H1 (cell line): ENCODE results near the gene GCGR. TPM values are rescaled to one million over a fixed set of nuclear protein-coding genes. Genes with fewer than 3 reads are reported as not detected.

Experiments used
- CTCF ChIA-PET: fragments of 300-600 bp; sonication (Branson Sonifier 250); formaldehyde crosslinking; loops from one replicate; lab custom pipeline; 2021; ENCODE audit not compliant: partially characterized antibody; lab: Charles Lee
- POLR2A ChIA-PET: fragments of 300-600 bp; sonication (Branson Sonifier 250); formaldehyde crosslinking; loops from one replicate; lab custom pipeline; 2021; ENCODE audit warnings: inconsistent platforms; ENCODE audit not compliant: partially characterized antibody; lab: Charles Lee
- DNase-seq, 2 experiments: peaks; one replicate each; pipeline versions ENCODE4 v3.0.0 to v3.0.0-alpha.2; 2010 to 2022; ENCODE audit warnings: low spot score in 2 of 2, low read depth in 1 of 2, mixed read lengths in 1 of 2
- FAIRE-seq: peaks from 2 replicates; lab custom pipeline; 2011; peaks lifted over from hg19 to GRCh38; lab: Jason Lieb, UNC
- H2AFZ ChIP-seq: 2 replicates; pipeline ENCODE4 v1.8.1; 2012; ENCODE audit warnings: low read length, inconsistent platforms
- H2AK5ac ChIP-seq: 2 replicates; pipeline ENCODE4 v1.6.1; 2013; ENCODE audit warnings: low read depth, low read length
- H2BK120ac ChIP-seq: replicated peaks from 2 replicates; pipeline ENCODE3; 2013; ENCODE audit warnings: low read depth, low read length, inconsistent platforms
- H2BK12ac ChIP-seq: 2 replicates; pipeline ENCODE4 v1.6.1; 2013; ENCODE audit warnings: low read depth, low read length
- H2BK15ac ChIP-seq: 2 replicates; pipeline ENCODE4 v1.6.1; 2013; ENCODE audit warnings: low read length
- H2BK20ac ChIP-seq: 2 replicates; pipeline ENCODE4 v1.6.1; 2013; ENCODE audit warnings: low read length
- H2BK5ac ChIP-seq: 2 replicates; pipeline ENCODE4 v1.6.1; 2013; ENCODE audit warnings: low read depth, low read length
- H3K14ac ChIP-seq: 2 replicates; pipeline ENCODE4 v1.6.1; 2013; ENCODE audit warnings: inconsistent platforms; ENCODE audit not compliant: insufficient read length
- H3K18ac ChIP-seq: 2 replicates; pipeline ENCODE4 v1.6.1; 2013; ENCODE audit warnings: low read length; ENCODE audit errors: extremely low read depth
- H3K23ac ChIP-seq: 2 replicates; pipeline ENCODE4 v1.6.1; 2013; ENCODE audit warnings: inconsistent platforms; ENCODE audit not compliant: insufficient read length
- H3K23me2 ChIP-seq: 2 replicates; pipeline ENCODE4 v1.6.1; 2013; ENCODE audit warnings: low read depth, low read length
- H3K27ac ChIP-seq: 2 replicates; pipeline ENCODE4 v1.6.1; 2011; ENCODE audit warnings: low read depth, low read length, inconsistent platforms
- H3K27me3 ChIP-seq, 4 experiments: replicated peaks in 1 of 4; 1 replicate in 1 of 4; 2 replicates in 3 of 4; pipeline versions ENCODE4 v1.6.1 to v1.8.1; 2011 to 2013; ENCODE audit warnings: low read length in 3 of 4, mild to moderate bottlenecking in 3 of 4, inconsistent platforms in 2 of 4, mixed read lengths in 2 of 4, moderate library complexity in 1 of 4; ENCODE audit not compliant: control insufficient read depth in 3 of 4, insufficient read depth in 3 of 4; ENCODE audit errors: extremely low read depth in 1 of 4
- H3K36me3 ChIP-seq, 4 experiments: 2 replicates each; pipeline versions ENCODE4 v1.6.1 to v1.8.1; 2011 to 2013; ENCODE audit warnings: mild to moderate bottlenecking in 4 of 4, low read length in 3 of 4, moderate library complexity in 2 of 4, control low read depth in 1 of 4, inconsistent platforms in 1 of 4; ENCODE audit not compliant: insufficient read depth in 4 of 4, control insufficient read depth in 2 of 4
- H3K4ac ChIP-seq: replicated peaks from 2 replicates; pipeline ENCODE3; 2013; ENCODE audit warnings: low read length, low read depth, mixed read lengths, inconsistent platforms; ENCODE audit not compliant: insufficient read length
- H3K4me1 ChIP-seq, 4 experiments: replicated peaks in 1 of 4; 1 replicate in 1 of 4; 2 replicates in 3 of 4; pipeline versions ENCODE4 v1.6.1 to v1.8.1; 2011 to 2013; ENCODE audit warnings: low read length in 3 of 4, inconsistent platforms in 2 of 4, mixed read lengths in 1 of 4; ENCODE audit not compliant: insufficient read depth in 4 of 4, control insufficient read depth in 3 of 4
- H3K4me2 ChIP-seq, 2 experiments: 2 replicates each; pipeline versions ENCODE4 v1.6.1 to v1.8.1; 2011 to 2013; ENCODE audit warnings: low read depth in 2 of 2, low read length in 2 of 2, control low read depth in 1 of 2, inconsistent platforms in 1 of 2, mild to moderate bottlenecking in 1 of 2; ENCODE audit not compliant: insufficient read depth in 1 of 2
- H3K4me3 ChIP-seq, 4 experiments: fragments of 200-600, 300-600 bp in 1 of 4; sonication (generic), shearing (Covaris generic), sonication (Bioruptor Twin) in 1 of 4; 2 replicates each; pipeline versions ENCODE4 v1.5.1 to v1.8.1; 2011 to 2016; ENCODE audit warnings: low read length in 4 of 4, low read depth in 3 of 4, control low read depth in 2 of 4, inconsistent platforms in 2 of 4, mild to moderate bottlenecking in 2 of 4, mixed read lengths in 1 of 4, moderate library complexity in 1 of 4; ENCODE audit not compliant: insufficient read depth in 2 of 4; ENCODE audit errors: extremely low read depth in 1 of 4
- H3K56ac ChIP-seq: replicated peaks from 2 replicates; pipeline ENCODE3; 2013; ENCODE audit warnings: low read depth, mild to moderate bottlenecking, mixed read lengths, low read length, inconsistent platforms; ENCODE audit not compliant: insufficient read length
- H3K79me1 ChIP-seq: 2 replicates; pipeline ENCODE4 v1.6.1; 2013; ENCODE audit warnings: low read depth, low read length, control low read depth
- H3K79me2 ChIP-seq, 2 experiments: 2 replicates each; pipeline versions ENCODE4 v1.6.1 to v1.8.1; 2012 to 2013; ENCODE audit warnings: low read length in 2 of 2, mild to moderate bottlenecking in 2 of 2, inconsistent platforms in 1 of 2; ENCODE audit not compliant: insufficient read depth in 2 of 2, control insufficient read depth in 1 of 2
- H3K9ac ChIP-seq, 4 experiments: replicated peaks in 1 of 4; 1 replicate in 1 of 4; 2 replicates in 3 of 4; pipeline versions ENCODE4 v1.6.1 to v1.8.1; 2011 to 2013; ENCODE audit warnings: low read depth in 3 of 4, low read length in 3 of 4, control low read depth in 2 of 4, mild to moderate bottlenecking in 2 of 4, moderate library complexity in 2 of 4, inconsistent platforms in 1 of 4; ENCODE audit errors: extremely low read depth in 1 of 4
- H3K9me3 ChIP-seq, 2 experiments: 2 replicates each; pipeline versions ENCODE4 v1.6.1 to v1.8.1; 2012 to 2013; ENCODE audit warnings: mild to moderate bottlenecking in 2 of 2, moderate library complexity in 2 of 2, control low read depth in 1 of 2, inconsistent platforms in 1 of 2, low read depth in 1 of 2, low read length in 1 of 2, mixed read lengths in 1 of 2; ENCODE audit not compliant: insufficient read depth in 2 of 2
- H4K20me1 ChIP-seq, 2 experiments: replicated peaks in 1 of 2; 2 replicates each; pipeline versions ENCODE3 to v1.8.1; 2011 to 2013; ENCODE audit warnings: inconsistent platforms in 2 of 2, low read length in 2 of 2, mild to moderate bottlenecking in 1 of 2; ENCODE audit not compliant: insufficient read depth in 2 of 2, control insufficient read depth in 1 of 2
- H4K5ac ChIP-seq: 2 replicates; pipeline ENCODE4 v1.6.1; 2013; ENCODE audit warnings: low read length, low read depth, mixed read lengths, inconsistent platforms; ENCODE audit not compliant: insufficient read length
- H4K8ac ChIP-seq: 2 replicates; pipeline ENCODE4 v1.8.0; 2013; ENCODE audit warnings: mild to moderate bottlenecking, moderate library complexity, low read length, inconsistent platforms; ENCODE audit not compliant: insufficient read depth; ENCODE audit errors: extremely low read depth
- H4K91ac ChIP-seq: replicated peaks from 2 replicates; pipeline ENCODE3; 2013; ENCODE audit warnings: low read length, mixed read lengths, inconsistent platforms; ENCODE audit not compliant: insufficient read length
- EZH2 ChIP-seq: fragments of 200-600 bp; sonication (generic); IDR thresholded peaks from 2 replicates; pipeline ENCODE4 v1.7.1; 2012; ENCODE audit warnings: low read depth, mild to moderate bottlenecking, moderate library complexity, low read length, inconsistent platforms; ENCODE audit not compliant: severe bottlenecking
- NRF1 ChIP-seq: IDR thresholded peaks from 2 replicates; pipeline ENCODE4 v1.6.1; 2011; ENCODE audit warnings: mild to moderate bottlenecking, low read depth, low read length, improper control_type of control experiment
- WGBS, 2 experiments: shearing (Covaris generic) in 1 of 2; methylation state at CpG; one replicate each; pipeline versions ENCODE4 v1.1.6 to v1.1.7; 2013 to 2015; ENCODE audit warnings: low lambda C conversion rate in 2 of 2, mixed read lengths in 2 of 2, inconsistent platforms in 1 of 2, low coverage in 1 of 2, missing lambda C conversion rate in 1 of 2; ENCODE audit not compliant: insufficient replicate concordance in 2 of 2, insufficient coverage in 1 of 2, insufficient read length in 1 of 2; ENCODE audit errors: extremely low coverage in 1 of 2, missing lambda C conversion rate in 1 of 2; 5-methylcytosine and 5-hydroxymethylcytosine counted together
- polyA plus RNA-seq, 7 experiments: library from polyadenylated mRNA; depleted of rRNA in 3 of 7; stranded (reverse) in 5 of 7; unstranded in 2 of 7; fragments of >200 nt in 5 of 7; fragments of 200-250 nt in 2 of 7; gene quantifications; 1 replicate in 5 of 7; 2 replicates in 1 of 7; 4 replicates in 1 of 7; pipeline versions ENCODE4 v1.2.1 to v1.2.3, GENCODE V29; 2011 to 2013; ENCODE audit warnings: missing spikeins in 2 of 7, mixed read lengths in 2 of 7
- total RNA-seq: library from RNA; stranded (reverse); fragmentation: NEBNext Ultra II Directional; extraction: Animal tissue kit (Norgen Biotek cat#: 25700); gene quantifications from 2 replicates; pipeline ENCODE4 v1.2.1, GENCODE V29; 2021

The GCGR gene
- total and polyA plus RNA-seq, 2 of the 8 experiments (the other 6 are each of a cell fraction or from before 2014, with no cell fraction given), result 0.44 to 0.56 TPM

- peaks cover 34 to 48% (median 42%) of the 10 kb centered on the region in 4 experiments for H3K27me3 ChIP-seq
- no peak overlapping the region for H3K4ac ChIP-seq
- H3K56ac ChIP-seq, result no peak overlapping the region
- no peak overlapping the region for H3K27ac ChIP-seq
- H2BK12ac ChIP-seq, result no peak overlapping the region
- no peak overlapping the region for H4K91ac ChIP-seq
- H3K4me2 ChIP-seq, result no peak overlapping the region
- H3K9ac ChIP-seq, result no peak overlapping the region
- no peak overlapping the region for H3K23ac ChIP-seq
- H4K5ac ChIP-seq, result no peak overlapping the region
- ChIA-PET CTCF (interaction anchor here (0.5 to 4.5 kb wide), 16 partner anchors 10 to 299 kb away, joined by 3 to 19 read pairs (median 4); no protein-coding TSS in a partner anchor), POLR2A (interaction anchor here (0.7 to 2.7 kb wide), 9 partner anchors 8 to 178 kb away, joined by 3 to 6 read pairs (median 3); partner anchors contain the start of gene MRPL12)
- H3K4me3 ChIP-seq, result no peak overlapping the region
- WGBS, 2 experiments, result 81% methylated on average over 18 of the region's 18 CpGs; no CpG with 5 or more reads in 1 of the 2 experiments
- no peaks in the 10 kb centered on the region for H3K79me2 ChIP-seq
- H3K14ac ChIP-seq, result no peak overlapping the region
- H2AK5ac ChIP-seq, result no peak overlapping the region
- peaks cover 0 to 10% (median 0%) of the 10 kb centered on the region in 4 experiments; a peak in 1 of 8 replicates for H3K36me3 ChIP-seq
- TF ChIP-seq NRF1 (no peak), EZH2 (no peak)
- H2BK5ac ChIP-seq, result no peak overlapping the region
- no peak overlapping the region for H2BK120ac ChIP-seq
- H2AFZ ChIP-seq, result no peak overlapping the region
- no peak overlapping the region for H4K8ac ChIP-seq
- H3K23me2 ChIP-seq, result peaks cover 5% of the 10 kb centered on the region; the same call in 1 of the 2 replicates
- FAIRE-seq (no peak), DNase-seq (no peak)
- peaks cover 0 to 1% of the 10 kb centered on the region in 2 experiments for H4K20me1 ChIP-seq
- no peak overlapping the region for H3K18ac ChIP-seq
- H3K4me1 ChIP-seq, result peaks cover 0 to 3% (median 0%) of the 10 kb centered on the region in 4 experiments; a peak in 3 of 7 replicates
- no peak overlapping the region for H2BK15ac ChIP-seq
- H3K9me3 ChIP-seq, result no peaks in the 10 kb centered on the region
- no peak overlapping the region for H2BK20ac ChIP-seq
- H3K79me1 ChIP-seq, result no peaks in the 10 kb centered on the region
Observed at GRCh38 chr17:81807210-81807719, 3.3 kb downstream of the GCGR start.
